Esophagus muscularis mucosa (tissue), 4 donors: ENCODE measurements around the gene FRMD4A. TPM values are rescaled to one million over a fixed set of nuclear protein-coding genes. Genes with fewer than 3 reads are reported as not detected.

Experiments used
- DNase-seq: peaks from one replicate; pipeline ENCODE4 v3.0.0-alpha.2; 2017; ENCODE audit errors: extremely low spot score
- H3K27ac ChIP-seq, 4 donors: fragments of 200-600 bp; sonication (generic); replicated peaks in 1 of 4; 1 replicate in 3 of 4; 2 replicates in 1 of 4; pipeline ENCODE4 v1.5.1; 2016 to 2019; ENCODE audit warnings: mild to moderate bottlenecking in 1 of 4
- H3K27me3 ChIP-seq, 4 donors: fragments of 200-600 bp; sonication (generic); one replicate each; pipeline versions ENCODE4 v1.5.1 to v1.6.0; 2016 to 2019
- H3K36me3 ChIP-seq, 4 donors: fragments of 200-600 bp; sonication (generic); one replicate each; pipeline ENCODE4 v1.5.1; 2016 to 2019
- H3K4me1 ChIP-seq, 4 donors: fragments of 200-600 bp; sonication (generic); one replicate each; pipeline ENCODE4 v1.5.1; 2016 to 2019
- H3K4me3 ChIP-seq, 4 donors: fragments of 200-600 bp; sonication (generic); 1 replicate in 2 of 4; 2 replicates in 2 of 4; pipeline ENCODE4 v1.5.1; 2016 to 2019; ENCODE audit warnings: mild to moderate bottlenecking in 4 of 4, moderate library complexity in 1 of 4
- H3K9me3 ChIP-seq, 4 donors: fragments of 200-600 bp; sonication (generic); 1 replicate in 3 of 4; 2 replicates in 1 of 4; pipeline ENCODE4 v1.5.1; 2016 to 2019
- EP300 ChIP-seq: sonication (generic); formaldehyde crosslinking; IDR thresholded peaks from one replicate; pipeline ENCODE4 v1.6.1; 2017; ENCODE audit warnings: antibody characterized with exemption
- POLR2A ChIP-seq: fragments of 450-650 bp; IDR thresholded peaks from one replicate; pipeline ENCODE4 v1.6.1; 2017; ENCODE audit warnings: antibody characterized with exemption, moderate library complexity, mild to moderate bottlenecking, low read depth
- POLR2AphosphoS5 ChIP-seq, 2 donors: sonication (generic); formaldehyde crosslinking; IDR thresholded peaks; one replicate each; pipeline ENCODE4 v1.6.1; 2017; ENCODE audit warnings: antibody characterized with exemption in 2 of 2
- WGBS: methylation state at CpG from one replicate; pipeline ENCODE4 v1.1.5; 2018; 5-methylcytosine and 5-hydroxymethylcytosine counted together
- intact Hi-C: fragments of 100-400 bp; cut with DNase I; formaldehyde crosslinking; loops from one replicate; pipeline ENCODE4 v1.15.1; 2023
- total RNA-seq, 4 donors: library from RNA; depleted of rRNA; stranded (reverse); fragments of >200 nt; gene quantifications; one replicate each; pipeline versions ENCODE4 v1.1.0 to v1.2.1, GENCODE V29; 2016
- TF ChIP-seq, protein P1 (sequence below), 3 experiments: fragments of 200-600 bp in 2 of 3; fragments of 450-650 bp in 1 of 3; sonication (generic) in 2 of 3; IDR thresholded peaks; one replicate each; pipeline ENCODE4 v1.5.1; 2017 to 2019; ENCODE audit warnings: antibody characterized with exemption in 3 of 3, mild to moderate bottlenecking in 2 of 3, moderate library complexity in 1 of 3

FRMD4A gene
- total RNA-seq, 4 donors from 2014 or later: 17.0 to 28.8 (median 21.8) TPM

DNA sequence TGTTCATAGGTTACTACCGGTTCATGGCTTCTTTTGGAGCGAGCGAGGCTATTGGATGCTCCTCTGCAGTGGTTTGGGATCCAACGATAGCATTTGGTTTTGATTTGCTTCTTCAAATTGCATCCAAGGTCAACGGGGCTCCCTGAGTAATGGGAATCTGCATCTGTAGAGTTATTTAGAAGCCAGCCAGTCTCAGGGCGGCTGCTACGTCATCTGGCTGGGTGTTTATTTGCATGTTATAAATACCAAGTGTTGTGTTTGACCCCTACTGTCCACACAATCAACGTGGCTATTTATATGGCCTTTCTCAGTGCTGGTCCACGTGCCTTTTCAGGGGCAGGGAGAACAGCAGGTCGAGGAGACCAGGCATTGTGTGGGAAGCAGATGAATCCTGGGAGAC is 606.2 kb downstream of the FRMD4A start:
- H3K9me3 ChIP-seq: no peaks in the 10 kb centered on the region
- peaks cover 0 to 19% (median 3%) of the 10 kb centered on the region in 4 donors for H3K36me3 ChIP-seq
- WGBS: 67% methylated on average over 10 of the region's 10 CpGs
- no peaks in the 10 kb centered on the region for H3K27me3 ChIP-seq
- no peak for DNase-seq
- no peak overlapping the region for H3K27ac ChIP-seq
- H3K4me3 ChIP-seq: no peak overlapping the region
- intact Hi-C loops: no loop called here
- TF ChIP-seq, protein P1, sequence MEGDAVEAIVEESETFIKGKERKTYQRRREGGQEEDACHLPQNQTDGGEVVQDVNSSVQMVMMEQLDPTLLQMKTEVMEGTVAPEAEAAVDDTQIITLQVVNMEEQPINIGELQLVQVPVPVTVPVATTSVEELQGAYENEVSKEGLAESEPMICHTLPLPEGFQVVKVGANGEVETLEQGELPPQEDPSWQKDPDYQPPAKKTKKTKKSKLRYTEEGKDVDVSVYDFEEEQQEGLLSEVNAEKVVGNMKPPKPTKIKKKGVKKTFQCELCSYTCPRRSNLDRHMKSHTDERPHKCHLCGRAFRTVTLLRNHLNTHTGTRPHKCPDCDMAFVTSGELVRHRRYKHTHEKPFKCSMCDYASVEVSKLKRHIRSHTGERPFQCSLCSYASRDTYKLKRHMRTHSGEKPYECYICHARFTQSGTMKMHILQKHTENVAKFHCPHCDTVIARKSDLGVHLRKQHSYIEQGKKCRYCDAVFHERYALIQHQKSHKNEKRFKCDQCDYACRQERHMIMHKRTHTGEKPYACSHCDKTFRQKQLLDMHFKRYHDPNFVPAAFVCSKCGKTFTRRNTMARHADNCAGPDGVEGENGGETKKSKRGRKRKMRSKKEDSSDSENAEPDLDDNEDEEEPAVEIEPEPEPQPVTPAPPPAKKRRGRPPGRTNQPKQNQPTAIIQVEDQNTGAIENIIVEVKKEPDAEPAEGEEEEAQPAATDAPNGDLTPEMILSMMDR (IDR thresholded peaks at IDR 0.05): no peak
- TF ChIP-seq POLR2AphosphoS5 (IDR thresholded peaks at IDR 0.05) (no peak), POLR2A (no peak), EP300 (no peak)
- peaks cover under 1 to 8% (median 4%) of the 10 kb centered on the region in 4 donors for H3K4me1 ChIP-seq

DNA sequence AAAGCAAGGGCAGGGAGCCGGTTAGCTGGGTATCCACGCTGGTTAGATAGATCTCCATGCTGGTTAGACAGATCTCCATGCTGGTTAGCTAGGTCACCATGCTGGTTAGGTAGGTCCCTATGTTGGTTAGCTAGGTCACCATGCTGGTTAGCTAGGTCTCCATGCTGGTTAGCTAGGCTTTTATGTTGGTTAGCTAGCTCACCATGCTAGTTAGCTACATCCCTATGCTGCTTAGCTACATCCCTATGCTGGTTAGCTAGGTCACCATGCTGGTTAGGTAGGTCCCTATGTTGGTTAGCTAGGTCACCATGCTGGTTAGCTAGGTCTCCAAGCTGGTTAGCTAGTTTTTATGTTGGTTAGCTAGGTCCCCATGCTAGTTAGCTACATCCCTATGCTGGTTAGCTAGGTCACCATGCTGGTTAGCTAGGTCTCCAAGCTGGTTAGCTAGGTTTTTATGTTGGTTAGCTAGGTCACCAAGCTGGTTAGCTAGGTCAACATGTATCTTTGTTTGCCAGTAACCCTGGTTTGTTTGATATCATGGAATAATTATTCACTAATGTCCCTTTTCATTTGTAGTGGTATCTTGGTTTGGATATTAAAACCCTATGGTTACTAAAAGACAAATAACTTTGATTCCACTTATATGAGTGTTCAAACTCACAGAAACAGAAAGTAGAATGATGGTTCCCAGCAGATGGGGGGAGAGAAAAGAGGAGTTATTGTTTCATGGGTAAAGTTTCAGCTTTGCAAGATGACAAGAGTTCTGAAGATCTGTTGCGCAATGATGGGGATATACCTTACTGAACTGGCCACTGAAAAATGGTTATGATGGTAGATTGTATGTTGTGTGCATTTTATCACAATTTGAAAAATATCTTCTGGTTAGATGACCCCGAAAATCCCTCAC is 607.7 kb downstream of the FRMD4A start:
- Histone ChIP-seq H3K27ac (no peak overlapping the region), H3K4me1 (peaks cover 14 to 19% (median 17%) of the 10 kb centered on the region in 4 donors), H3K27me3 (no peaks in the 10 kb centered on the region), H3K9me3 (no peaks in the 10 kb centered on the region), H3K36me3 (peaks cover 0 to 12% (median 5%) of the 10 kb centered on the region in 4 donors), H3K4me3 (no peak overlapping the region)
- 93% methylated on average over 2 of the region's 4 CpGs for WGBS
- no peak for TF ChIP-seq EP300
- TF ChIP-seq POLR2AphosphoS5 (IDR thresholded peaks at IDR 0.05): no peak
- TF ChIP-seq POLR2A: no peak
- TF ChIP-seq, protein P1 (IDR thresholded peaks at IDR 0.05): no peak
- intact Hi-C loops: no loop called here
- DNase-seq: no peak

DNA sequence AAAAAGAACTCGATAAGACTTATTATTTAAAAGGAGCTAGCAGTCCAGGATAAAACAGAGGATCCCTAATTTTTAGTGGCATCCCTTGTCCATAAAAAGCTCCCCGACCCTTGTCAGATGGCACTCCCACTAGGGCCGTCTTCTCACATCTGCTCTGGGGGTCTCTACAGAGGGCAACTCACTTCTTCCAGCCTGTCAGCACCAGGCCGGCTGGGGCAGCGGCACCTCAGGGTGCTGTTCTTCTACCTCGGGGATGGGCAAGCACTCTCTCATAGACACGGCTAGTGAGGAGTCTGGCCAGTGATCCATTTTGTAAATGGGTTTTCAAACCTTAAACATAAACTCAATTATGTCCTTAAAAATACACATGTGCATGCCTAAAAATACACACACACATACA is 609.2 kb downstream of the FRMD4A start:
- 95% methylated on average over 7 of the region's 7 CpGs for WGBS
- intact Hi-C loops: no loop called here
- no peak for TF ChIP-seq EP300
- TF ChIP-seq POLR2AphosphoS5 (IDR thresholded peaks at IDR 0.05): no peak
- no peak for TF ChIP-seq POLR2A
- TF ChIP-seq, protein P1 (IDR thresholded peaks at IDR 0.05): no peak

DNA sequence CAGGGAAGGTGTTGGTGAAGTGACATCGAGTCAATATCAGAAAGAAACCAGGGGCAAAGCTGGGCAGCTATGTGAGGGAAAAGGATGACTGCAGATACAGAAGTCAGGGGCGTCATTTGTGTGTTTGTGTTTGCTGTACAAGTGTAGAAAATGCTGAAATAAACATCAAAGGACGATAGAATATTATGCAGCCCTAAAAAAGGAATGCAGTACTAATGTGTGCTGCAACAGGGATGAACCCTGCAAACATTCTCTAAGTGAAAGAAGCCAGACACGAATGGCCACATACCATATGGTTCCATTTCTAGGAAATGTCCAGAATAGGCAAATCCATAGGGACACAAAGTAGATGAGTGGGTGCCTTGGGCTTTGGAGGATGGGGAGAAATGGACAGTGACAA is 610.0 kb downstream of the FRMD4A start:
- H3K27me3 ChIP-seq: no peaks in the 10 kb centered on the region
- TF ChIP-seq POLR2A (no peak), EP300 (no peak), POLR2AphosphoS5 (IDR thresholded peaks at IDR 0.05) (no peak)
- TF ChIP-seq, protein P1 (IDR thresholded peaks at IDR 0.05): no peak
- no peak overlapping the region for H3K4me3 ChIP-seq
- intact Hi-C loops: no loop called here
- H3K9me3 ChIP-seq: no peaks in the 10 kb centered on the region
- WGBS: 86% methylated on average over 4 of the region's 4 CpGs
- no peak for DNase-seq
- H3K4me1 ChIP-seq: peaks cover 14 to 34% (median 28%) of the 10 kb centered on the region in 4 donors
- peaks cover 0 to 4% (median 1%) of the 10 kb centered on the region in 4 donors for H3K36me3 ChIP-seq
- no peak overlapping the region for H3K27ac ChIP-seq

More for the DNA sequence above, 609.2 kb downstream of the FRMD4A start:
- Histone ChIP-seq H3K27me3 (no peaks in the 10 kb centered on the region), H3K36me3 (peaks cover 0 to 4% (median 1%) of the 10 kb centered on the region in 4 donors), H3K4me3 (no peak overlapping the region), H3K4me1 (peaks cover 14 to 33% (median 28%) of the 10 kb centered on the region in 4 donors), H3K9me3 (no peaks in the 10 kb centered on the region), H3K27ac (no peak overlapping the region)
- DNase-seq: no peak
